ENCODE results near the gene TMEM218.

DNA sequence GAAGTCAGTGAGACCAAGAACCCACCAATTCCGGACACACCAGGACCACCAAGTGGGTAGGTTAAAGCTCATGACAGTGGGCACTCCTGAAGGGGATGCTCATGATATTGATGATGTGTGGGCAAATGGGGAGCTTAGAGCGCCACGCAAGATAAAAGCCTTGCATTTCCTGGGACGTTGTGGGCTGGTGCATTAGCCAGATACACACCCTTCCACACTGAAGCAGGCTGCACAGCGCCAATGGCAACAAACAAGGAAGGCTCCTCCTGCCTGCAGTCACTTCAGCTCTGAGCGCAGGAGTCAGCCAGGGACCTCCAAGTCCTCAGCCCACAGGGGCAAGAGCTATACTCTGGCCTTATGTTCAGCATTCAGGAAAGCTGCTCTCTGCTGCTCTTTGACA is 20.6 kb downstream of the TMEM218 start:
- TF ChIP-seq CTCF (IDR thresholded peaks at IDR 0.05) = no peak
- TF ChIP-seq POLR2AphosphoS5 (IDR thresholded peaks at IDR 0.05) = no peak
- TF ChIP-seq EP300 (IDR thresholded peaks at IDR 0.05; ENCODE audit: low read depth) = no peak

Measured in transverse colon (tissue), 4 donors.